GM12878 (cell line): ENCODE results near the gene ANKRD60.

Experiments
- CEBPB ChIP-seq, 2 experiments: fragments of 150-350 bp in 1 of 2; IDR thresholded peaks; 2 replicates each; pipeline ENCODE4 v1.6.1; 2012 to 2014; ENCODE audit warnings: low read depth in 2 of 2, low read length in 2 of 2, borderline replicate concordance in 1 of 2, inconsistent platforms in 1 of 2
- CTCF ChIP-seq, 3 experiments: IDR thresholded peaks in 2 of 3; conservative IDR thresholded peaks in 1 of 3; 2 replicates each; pipeline ENCODE4 v1.5.1; 2011; ENCODE audit warnings: low read depth in 3 of 3, low read length in 3 of 3, mild to moderate bottlenecking in 3 of 3, control low read depth in 2 of 3, moderate library complexity in 2 of 3, inconsistent platforms in 1 of 3, mixed read lengths in 1 of 3; ENCODE audit not compliant: control insufficient read depth in 2 of 3, insufficient read depth in 1 of 3; ENCODE audit errors: extremely low read depth in 1 of 3
- E2F4 ChIP-seq: IDR thresholded peaks from 2 replicates; pipeline ENCODE4 v1.6.1; 2012; ENCODE audit warnings: low read depth, low read length, improper control_type of control experiment
- EZH2 ChIP-seq: IDR thresholded peaks from 2 replicates; pipeline ENCODE4 v1.6.1; 2012; ENCODE audit warnings: low read depth, mild to moderate bottlenecking, control low read depth, inconsistent platforms, low read length, borderline replicate concordance; ENCODE audit not compliant: control insufficient read depth
- FOXK2 ChIP-seq: fragments of 450-650 bp; IDR thresholded peaks from 2 replicates; pipeline ENCODE4 v1.6.1; 2017; ENCODE audit warnings: mild to moderate bottlenecking, moderate library complexity
- HDAC2 ChIP-seq: fragments of 200-600 bp; sonication (generic); IDR thresholded peaks from 2 replicates; pipeline ENCODE4 v1.6.1; 2017
- NFYA ChIP-seq: IDR thresholded peaks from 2 replicates; pipeline ENCODE4 v1.6.1; 2011; ENCODE audit warnings: low read depth, mild to moderate bottlenecking, low read length, improper control_type of control experiment, borderline replicate concordance
- POLR2A ChIP-seq: IDR thresholded peaks from 2 replicates; pipeline ENCODE4 v1.6.1; 2011; ENCODE audit warnings: low read depth, mild to moderate bottlenecking, low read length
- POLR2AphosphoS5 ChIP-seq: IDR thresholded peaks from 2 replicates; pipeline ENCODE4 v1.6.1; 2011; ENCODE audit warnings: mild to moderate bottlenecking, low read length, inconsistent platforms
- RAD21 ChIP-seq: IDR thresholded peaks from 2 replicates; pipeline ENCODE4 v1.6.1; 2011; ENCODE audit warnings: mild to moderate bottlenecking, low read depth, low read length, moderate library complexity; ENCODE audit not compliant: insufficient read depth
- RB1 ChIP-seq: fragments of 450-650 bp; formaldehyde crosslinking; IDR thresholded peaks from 2 replicates; pipeline ENCODE4 v1.6.1; 2017; ENCODE audit warnings: mild to moderate bottlenecking, borderline replicate concordance
- RBBP5 ChIP-seq: fragments of 200-600 bp; sonication (generic); conservative IDR thresholded peaks from 2 replicates; pipeline ENCODE4 v1.6.1; 2016
- SMC3 ChIP-seq: IDR thresholded peaks from 2 replicates; pipeline ENCODE4 v1.6.1; 2011; ENCODE audit warnings: low read length, improper control_type of control experiment, borderline replicate concordance
- ZNF592 ChIP-seq: fragments of 450-650 bp; IDR thresholded peaks from 2 replicates; pipeline ENCODE4 v1.6.1; 2017; ENCODE audit warnings: mild to moderate bottlenecking, moderate library complexity

- TF ChIP-seq ZNF592 (no peak), SMC3 (no peak), CTCF (IDR thresholded peaks at IDR 0.05 in 2 of 3, conservative IDR thresholded peaks at IDR 0.05 in 1 of 3; ENCODE audit: control insufficient read depth in 2 of 3, extremely low read depth in 1 of 3, insufficient read depth in 1 of 3, low read depth in 3 of 3, low read length in 3 of 3) (no peak), POLR2A (no peak), POLR2AphosphoS5 (no peak), NFYA (no peak), RAD21 (no peak), EZH2 (no peak), FOXK2 (no peak), E2F4 (no peak), CEBPB (IDR thresholded peaks at IDR 0.05; ENCODE audit: borderline replicate concordance in 1 of 2, low read depth in 2 of 2, low read length in 2 of 2) (no peak), RB1 (no peak), RBBP5 (no peak), HDAC2 (no peak)
Measured at GRCh38 chr20:58271606-58272351, 43.3 kb upstream of the ANKRD60 start.
